ENCODE results near the gene NXT1.
A peak's percentile ranks its signal among the peaks of the same experiment; 100 is the strongest.

NXT1 gene

DNA sequence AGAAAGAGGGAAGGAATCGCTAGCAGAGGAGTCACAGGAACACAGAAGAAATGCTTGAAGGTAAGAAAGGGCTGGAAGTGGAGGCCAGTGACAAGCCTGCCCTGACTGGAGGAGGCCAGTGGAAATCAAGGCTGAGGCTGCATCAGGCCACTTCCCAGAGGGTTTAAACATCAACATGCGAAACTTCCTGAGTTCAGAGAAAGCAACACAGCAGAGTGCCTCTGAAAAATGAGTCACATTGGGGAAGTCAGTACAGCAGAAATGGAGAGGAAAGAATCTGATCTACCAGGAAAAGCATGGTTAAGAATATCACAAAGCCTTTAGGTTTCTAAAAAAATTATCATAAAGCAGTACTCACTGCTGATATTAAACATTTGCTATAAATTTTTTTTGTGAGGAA is 47.4 kb downstream of the NXT1 start:
- Histone ChIP-seq H3K27me3 (ENCODE audit: insufficient read depth, low read depth, severe bottlenecking) (no peaks in the 10 kb centered on the region), H3K36me3 (peaks cover 73% of the 10 kb centered on the region), H3K9me3 (ENCODE audit: severe bottlenecking) (no peaks in the 10 kb centered on the region), H3K27ac (no peak overlapping the region), H3K4me3 (ENCODE audit: low read depth, low read length) (no peak overlapping the region)
- TF ChIP-seq, protein P1, sequence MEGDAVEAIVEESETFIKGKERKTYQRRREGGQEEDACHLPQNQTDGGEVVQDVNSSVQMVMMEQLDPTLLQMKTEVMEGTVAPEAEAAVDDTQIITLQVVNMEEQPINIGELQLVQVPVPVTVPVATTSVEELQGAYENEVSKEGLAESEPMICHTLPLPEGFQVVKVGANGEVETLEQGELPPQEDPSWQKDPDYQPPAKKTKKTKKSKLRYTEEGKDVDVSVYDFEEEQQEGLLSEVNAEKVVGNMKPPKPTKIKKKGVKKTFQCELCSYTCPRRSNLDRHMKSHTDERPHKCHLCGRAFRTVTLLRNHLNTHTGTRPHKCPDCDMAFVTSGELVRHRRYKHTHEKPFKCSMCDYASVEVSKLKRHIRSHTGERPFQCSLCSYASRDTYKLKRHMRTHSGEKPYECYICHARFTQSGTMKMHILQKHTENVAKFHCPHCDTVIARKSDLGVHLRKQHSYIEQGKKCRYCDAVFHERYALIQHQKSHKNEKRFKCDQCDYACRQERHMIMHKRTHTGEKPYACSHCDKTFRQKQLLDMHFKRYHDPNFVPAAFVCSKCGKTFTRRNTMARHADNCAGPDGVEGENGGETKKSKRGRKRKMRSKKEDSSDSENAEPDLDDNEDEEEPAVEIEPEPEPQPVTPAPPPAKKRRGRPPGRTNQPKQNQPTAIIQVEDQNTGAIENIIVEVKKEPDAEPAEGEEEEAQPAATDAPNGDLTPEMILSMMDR (IDR thresholded peaks at IDR 0.05; ENCODE audit: low read depth, low read length) = no peak
- no peak for DNase-seq

DNA sequence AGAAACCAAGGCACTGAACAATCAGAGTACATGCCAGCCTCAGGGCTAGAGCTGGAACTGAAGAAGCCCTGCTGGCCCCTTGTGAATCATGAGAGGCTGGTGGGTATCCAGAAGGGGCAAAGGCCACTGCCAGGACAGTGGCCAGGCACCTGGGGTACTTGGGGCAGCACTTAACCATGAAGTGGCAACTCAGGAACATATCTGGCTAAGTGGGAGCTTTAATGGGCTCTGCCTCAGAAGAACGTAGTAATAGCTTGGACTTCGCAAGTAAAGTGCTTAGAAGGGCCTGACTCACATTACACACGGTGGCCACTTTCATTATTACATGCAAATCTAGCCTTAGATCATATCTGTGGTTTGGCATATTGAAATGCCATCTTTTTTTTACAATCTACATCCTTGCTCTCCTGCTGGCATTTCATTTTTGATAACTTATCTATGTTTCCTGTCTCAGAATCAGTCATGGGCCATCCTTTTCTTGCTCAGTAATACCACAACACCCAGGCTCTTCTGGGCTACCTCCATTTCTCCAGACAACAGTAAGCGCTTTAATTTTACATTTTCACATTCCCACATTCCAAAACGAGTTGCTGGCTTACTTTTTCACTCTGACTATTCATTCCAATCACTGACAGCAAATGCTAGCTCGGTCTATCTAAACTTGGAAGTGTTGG is 49.1 kb downstream of the NXT1 start:
- Histone ChIP-seq H3K4me3 (ENCODE audit: low read depth, low read length) (no peak overlapping the region), H3K36me3 (peaks cover 56% of the 10 kb centered on the region), H3K9me3 (ENCODE audit: severe bottlenecking) (no peaks in the 10 kb centered on the region), H3K27ac (no peak overlapping the region), H3K27me3 (ENCODE audit: insufficient read depth, low read depth, severe bottlenecking) (no peaks in the 10 kb centered on the region)
- TF ChIP-seq, protein P1 (IDR thresholded peaks at IDR 0.05; ENCODE audit: low read depth, low read length) = 0 out of 2 replicates have a peak, but pooled peaks have one; percentile 1
- no peak for DNase-seq

DNA sequence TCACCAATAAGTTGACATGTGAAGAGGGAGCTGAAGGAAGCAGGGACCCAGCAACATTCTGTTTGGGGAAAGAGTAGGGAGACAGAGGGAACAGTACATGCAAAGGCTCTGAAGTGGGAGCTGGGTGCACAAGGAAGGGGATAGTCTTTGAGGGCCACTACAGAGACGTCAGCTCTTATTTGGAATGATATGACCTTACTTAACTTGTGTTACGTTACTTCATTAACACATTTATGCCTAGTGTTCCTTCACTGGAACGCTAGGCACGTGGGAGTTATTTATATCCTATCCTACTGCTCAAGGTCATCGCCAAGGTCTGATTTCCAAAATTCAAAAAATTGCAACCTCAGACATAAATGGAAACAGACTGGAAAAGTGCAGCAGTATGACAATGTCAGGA is 50.5 kb downstream of the NXT1 start:
- TF ChIP-seq, protein P1 (IDR thresholded peaks at IDR 0.05; ENCODE audit: low read depth, low read length) = no peak
- DNase-seq = no peak
- peaks cover 45% of the 10 kb centered on the region for H3K36me3 ChIP-seq

DNA sequence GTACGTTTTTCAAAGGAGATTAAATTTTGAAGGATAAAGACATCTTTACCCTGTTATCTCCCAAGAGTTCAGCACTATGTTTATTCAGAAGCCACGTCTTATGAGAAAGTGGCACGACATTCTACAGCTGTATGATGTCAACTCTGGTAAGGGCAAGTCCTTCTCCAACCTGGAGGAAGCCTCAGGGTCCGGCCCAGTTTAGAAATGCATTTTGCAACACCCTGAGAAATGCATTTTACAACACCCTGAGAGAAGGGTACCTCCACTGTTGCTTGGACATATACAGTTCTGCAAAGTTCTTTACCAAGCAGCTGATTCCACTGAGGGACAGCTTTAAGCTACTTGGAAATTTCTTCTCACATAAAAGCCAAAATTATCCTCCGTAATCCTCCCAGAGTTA is 53.2 kb downstream of the NXT1 start:
- H3K36me3 ChIP-seq = peaks cover 36% of the 10 kb centered on the region

More for the DNA sequence above, 50.5 kb downstream of the NXT1 start:
- Histone ChIP-seq H3K9me3 (ENCODE audit: severe bottlenecking) (no peaks in the 10 kb centered on the region), H3K27ac (no peak overlapping the region), H3K27me3 (ENCODE audit: insufficient read depth, low read depth, severe bottlenecking) (no peaks in the 10 kb centered on the region), H3K4me3 (ENCODE audit: low read depth, low read length) (no peak overlapping the region)

DNA sequence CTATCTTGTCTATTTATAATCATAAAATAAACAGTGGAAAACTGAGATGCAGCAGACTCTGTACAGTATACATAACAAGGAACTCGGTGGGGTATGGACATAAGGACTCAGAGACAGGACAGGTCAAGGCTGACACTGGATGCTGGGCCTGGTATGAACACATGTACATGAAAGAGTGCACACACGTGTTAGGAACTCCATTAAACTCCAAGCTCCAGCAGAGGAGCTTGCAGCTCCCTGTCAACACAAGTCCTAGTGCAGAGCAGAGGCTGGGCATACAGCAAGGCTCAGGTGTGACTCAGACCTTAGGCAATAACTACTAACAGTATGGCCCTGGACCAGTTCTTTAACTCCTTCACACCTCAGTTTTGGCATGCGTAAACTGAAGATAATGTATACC is 53.6 kb downstream of the NXT1 start:
- H3K9me3 ChIP-seq (ENCODE audit: severe bottlenecking) = no peaks in the 10 kb centered on the region
- peaks cover 35% of the 10 kb centered on the region for H3K36me3 ChIP-seq
- no peak overlapping the region for H3K4me3 ChIP-seq (ENCODE audit: low read depth, low read length)
- TF ChIP-seq, protein P1 (IDR thresholded peaks at IDR 0.05; ENCODE audit: low read depth, low read length) = no peak
- H3K27me3 ChIP-seq (ENCODE audit: insufficient read depth, low read depth, severe bottlenecking) = no peaks in the 10 kb centered on the region
- no peak overlapping the region; the same call in 1 of the 2 replicates for H3K27ac ChIP-seq
- no peak for DNase-seq

More for the DNA sequence above, 53.2 kb downstream of the NXT1 start:
- H3K27ac ChIP-seq = no peak overlapping the region; the same call in 1 of the 2 replicates
- H3K27me3 ChIP-seq (ENCODE audit: insufficient read depth, low read depth, severe bottlenecking) = no peaks in the 10 kb centered on the region
- no peaks in the 10 kb centered on the region for H3K9me3 ChIP-seq (ENCODE audit: severe bottlenecking)
- no peak for DNase-seq
- TF ChIP-seq, protein P1 (IDR thresholded peaks at IDR 0.05; ENCODE audit: low read depth, low read length) = no peak
- no peak overlapping the region for H3K4me3 ChIP-seq (ENCODE audit: low read depth, low read length)
